Stromal cell of bone marrow (primary cell): Measurements from ENCODE around the gene RAD23A.
"Not testable (repeated sequence)": the region's sequence is repeated elsewhere in the genome, so short reads cannot be mapped to it uniquely, and the experiment has no call there.

Experiments
- DNase-seq: peaks from one replicate; pipeline ENCODE4 v3.0.0-alpha.2; 2012; ENCODE audit warnings: low read depth

The RAD23A gene

GRCh38 chr19:12937927-12938778, 7.5 kb upstream of the RAD23A start, which contains the start of gene CALR:
Gene CALR, plus strand, starts transcription at chr19:12938609. Its CDS starts 71 bp downstream, at chr19:12938680.
- DNase-seq: peak; percentile 99

- no peak for DNase-seq
These were observed 6.7 kb upstream of the RAD23A start for GRCh38 chr19:12938779-12939601.

GRCh38 chr19:12939975-12940423, 5.7 kb upstream of the RAD23A start:
- no peak for DNase-seq

GRCh38 chr19:12940897-12941296, 4.8 kb upstream of the RAD23A start:
- no peak for DNase-seq

GRCh38 chr19:12943437-12944044, 2.1 kb upstream of the RAD23A start:
- DNase-seq: no peak

- no peak for DNase-seq
These were observed 1.5 kb upstream of the RAD23A start for GRCh38 chr19:12944104-12944674.

GRCh38 chr19:12946092-12946721, 545 bp downstream of the RAD23A start:
- peak; percentile 62 for DNase-seq

- no peak for DNase-seq
These were observed 1.3 kb downstream of the RAD23A start for GRCh38 chr19:12946731-12947496.

- DNase-seq: no peak
These were observed 2.3 kb downstream of the RAD23A start for GRCh38 chr19:12947702-12948611.

- no peak for DNase-seq
These were observed 3.1 kb downstream of the RAD23A start for GRCh38 chr19:12948612-12949362.

- DNase-seq: no peak
These were observed 4.0 kb downstream of the RAD23A start for GRCh38 chr19:12949363-12950283.

GRCh38 chr19:12952050-12952449, 6.4 kb downstream of the RAD23A start:
- not testable (repeated sequence) for DNase-seq

GRCh38 chr19:12952488-12953137, 7.0 kb downstream of the RAD23A start:
- peak; percentile 88 for DNase-seq

GRCh38 chr19:12953138-12953798, 7.6 kb downstream of the RAD23A start:
- DNase-seq: no peak

- DNase-seq: no peak
These were observed 8.3 kb downstream of the RAD23A start for GRCh38 chr19:12953799-12954611.

GRCh38 chr19:12954612-12954962, 8.9 kb downstream of the RAD23A start:
- no peak for DNase-seq
